Germinal center (tissue), 1 donor: ENCODE measurements around the gene PHF2.

Source experiments
- DNase-seq: peaks from one replicate; pipeline ENCODE4 v3.0.0; 2012; ENCODE audit warnings: mixed read lengths, low spot score

Gene PHF2

DNA sequence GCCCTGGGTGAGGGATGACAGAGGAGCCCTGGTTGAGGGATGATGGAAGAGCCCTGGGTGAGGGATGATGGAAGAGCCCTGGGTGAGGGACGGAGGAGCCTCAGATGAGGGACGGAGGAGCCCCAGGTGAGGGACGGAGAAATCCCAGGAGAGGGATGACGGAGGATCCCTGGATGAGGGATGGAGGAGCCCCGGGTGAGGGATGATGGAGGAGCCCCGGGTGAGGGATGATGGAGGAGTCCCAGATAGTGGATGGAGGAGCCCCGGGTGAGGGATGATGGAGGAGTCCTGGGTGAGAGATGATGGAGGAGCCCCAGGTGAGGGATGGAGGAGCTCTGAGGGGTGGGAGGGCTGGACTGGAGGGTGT is 10.9 kb downstream of the PHF2 start:
- no peak for DNase-seq

GRCh38 chr9:93587651-93588347 is 11.4 kb downstream of the PHF2 start:
- DNase-seq = no peak

DNA sequence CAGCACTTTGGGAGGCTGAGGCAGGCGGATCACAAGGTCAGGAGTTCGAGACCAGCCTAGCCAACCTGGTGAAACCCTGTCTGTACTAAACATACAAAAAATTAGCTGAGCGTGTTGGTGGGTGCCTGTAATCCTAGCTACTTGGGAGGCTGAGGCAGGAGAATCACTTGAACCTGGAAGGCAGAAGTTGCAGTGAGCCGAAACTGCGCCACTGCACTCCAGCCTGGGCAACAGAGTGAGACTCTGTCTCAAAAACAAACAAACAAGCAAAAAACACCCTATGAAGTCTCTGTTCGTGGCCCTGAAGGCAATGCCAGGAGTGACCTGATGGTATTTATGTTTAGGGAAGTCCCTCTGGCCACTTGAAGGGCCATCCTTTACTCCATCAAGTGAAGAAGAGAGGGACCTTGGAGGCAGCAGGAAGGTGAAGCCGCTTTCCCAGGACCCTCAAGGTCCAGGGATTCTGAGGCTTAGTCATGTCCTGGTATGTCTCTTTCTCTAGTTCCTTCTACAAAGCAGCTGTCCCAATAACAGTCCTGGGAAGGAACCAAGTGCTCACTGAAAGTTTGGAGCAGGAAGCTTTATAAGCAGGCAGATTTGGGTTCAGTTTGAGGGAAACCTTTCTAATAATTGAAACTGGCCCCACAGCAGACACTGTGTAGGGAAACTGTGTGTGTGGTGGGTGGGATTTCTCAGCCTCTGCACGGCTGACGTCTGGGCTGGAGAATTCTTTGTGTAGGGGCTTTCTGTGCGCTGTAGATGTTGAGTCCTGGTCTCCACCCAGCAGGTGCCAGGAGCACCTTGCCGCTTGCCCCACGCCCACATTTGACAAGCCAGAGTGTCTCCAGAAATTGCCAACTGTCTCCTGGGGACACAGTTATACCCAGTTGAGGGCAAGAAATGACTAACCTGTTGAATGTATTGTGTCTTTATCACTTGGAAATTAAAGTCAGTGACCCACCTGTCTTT is 12.5 kb downstream of the PHF2 start:
- no peak for DNase-seq

DNA sequence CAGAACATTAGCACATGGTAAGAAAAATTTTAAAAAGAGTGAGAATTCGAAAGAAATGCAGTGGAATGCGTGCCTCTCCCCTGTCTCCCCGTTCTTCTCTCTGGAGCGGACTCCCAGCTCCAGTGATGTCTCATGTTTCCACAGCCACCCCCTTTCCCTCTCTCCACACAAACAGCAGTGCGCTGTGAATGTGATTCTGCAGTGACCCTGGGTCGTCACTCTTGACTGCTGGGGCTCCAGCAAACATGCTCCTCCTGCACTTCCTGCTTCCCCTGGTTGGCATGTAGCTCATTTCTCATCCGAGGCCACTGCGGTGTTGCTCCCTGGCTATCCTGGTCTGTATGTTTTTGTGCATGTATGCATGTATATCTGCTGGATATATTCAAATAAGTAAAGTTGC is 13.3 kb downstream of the PHF2 start:
- no peak for DNase-seq

- DNase-seq = no peak
Observed at GRCh38 chr9:93590609-93591234, 14.3 kb downstream of the PHF2 start.

- no peak for DNase-seq
Observed at GRCh38 chr9:93591301-93592007, 15.1 kb downstream of the PHF2 start.

- DNase-seq = no peak
Observed at GRCh38 chr9:93592008-93592642, 15.7 kb downstream of the PHF2 start.

DNA sequence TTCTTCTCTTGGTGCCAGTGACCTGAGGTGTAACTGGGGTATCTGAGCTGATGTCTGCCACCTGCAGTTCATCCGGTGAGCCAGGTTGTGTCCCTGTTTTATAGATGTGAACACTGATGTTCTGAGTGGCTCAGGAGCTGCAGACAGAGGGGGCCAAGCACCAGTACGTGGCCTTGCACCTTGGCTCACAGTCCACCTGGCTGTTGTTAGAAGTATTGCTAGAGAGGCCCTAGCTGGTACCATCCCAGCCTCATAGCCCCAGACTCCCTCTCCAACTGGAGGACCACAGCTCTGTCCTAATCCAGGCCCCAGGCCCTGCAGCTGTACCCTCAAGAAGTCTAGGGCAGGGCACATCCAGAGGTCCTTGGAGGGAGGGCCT is 16.2 kb downstream of the PHF2 start:
- no peak for DNase-seq

- no peak for DNase-seq
Observed at GRCh38 chr9:93593144-93593658, 16.8 kb downstream of the PHF2 start.

GRCh38 chr9:93594041-93594756 is 17.8 kb downstream of the PHF2 start:
- DNase-seq = no peak

DNA sequence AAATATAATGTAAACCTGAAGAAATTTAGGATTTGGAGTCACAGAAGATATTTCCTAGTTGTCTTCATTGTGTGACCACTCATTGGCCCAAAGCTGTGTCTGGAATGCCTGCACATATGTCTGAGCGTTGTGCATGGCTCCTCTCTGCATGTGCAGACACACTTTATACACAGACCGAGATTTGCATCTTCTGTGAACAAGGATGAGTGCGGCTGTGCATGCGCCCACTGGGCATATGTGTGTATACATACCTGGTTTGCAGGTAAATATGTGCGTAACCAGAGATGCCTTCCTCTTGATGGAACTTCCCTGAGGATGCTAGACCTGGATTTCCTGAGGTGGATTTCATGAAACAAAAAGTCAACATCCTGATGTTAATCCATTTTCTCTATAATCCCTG is 19.1 kb downstream of the PHF2 start:
- no peak for DNase-seq

- no peak for DNase-seq
Observed at GRCh38 chr9:93595861-93596365, 19.5 kb downstream of the PHF2 start.

DNA sequence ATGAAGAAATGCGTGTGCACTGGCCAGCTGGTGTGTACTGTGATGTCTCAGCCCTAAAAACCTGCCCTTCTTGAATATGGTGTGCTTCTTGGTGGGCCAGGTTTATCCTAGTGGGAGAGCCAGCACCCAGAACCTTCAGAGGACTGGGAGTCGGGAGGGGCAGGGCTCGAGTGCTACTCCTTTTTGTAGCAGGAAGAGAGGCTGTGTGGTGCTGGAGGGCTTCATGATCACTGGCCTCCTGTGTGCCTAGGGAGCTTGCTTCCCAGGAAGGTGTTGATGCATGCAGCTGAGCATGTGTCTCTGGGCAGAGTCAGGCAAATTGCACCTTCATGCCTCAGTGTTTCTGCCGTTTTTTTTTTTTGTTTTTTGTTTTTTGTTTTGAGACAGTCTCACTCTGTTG is 20.0 kb downstream of the PHF2 start:
- DNase-seq = no peak

DNA sequence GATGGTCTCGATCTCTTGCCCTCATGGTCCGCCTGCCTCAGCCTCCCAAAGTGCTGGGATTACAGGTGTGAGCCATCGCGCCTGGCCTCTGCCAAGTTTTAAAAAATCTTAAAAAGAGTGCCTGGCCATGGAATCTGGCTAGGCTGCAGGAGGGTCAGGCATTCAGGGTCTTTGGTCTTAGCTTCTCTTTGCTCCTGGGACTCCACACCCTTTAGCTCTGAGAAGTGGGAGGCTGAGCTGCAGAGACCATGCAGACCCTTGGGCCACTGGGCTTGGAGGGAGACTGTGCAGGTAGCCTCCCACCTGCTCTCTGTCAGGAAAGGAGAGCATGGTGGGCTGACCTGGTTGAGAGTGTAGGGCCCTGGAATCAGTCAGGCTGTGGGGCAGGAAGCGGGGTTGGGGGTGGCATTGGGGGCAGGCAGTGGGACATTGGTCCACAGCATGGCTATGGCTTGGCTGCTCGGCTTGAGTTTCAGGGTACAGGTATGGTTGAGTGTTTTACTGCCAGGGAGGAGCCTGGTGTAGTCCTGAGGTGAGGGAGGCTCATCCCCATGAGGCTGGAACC is 20.8 kb downstream of the PHF2 start:
- DNase-seq = no peak

DNA sequence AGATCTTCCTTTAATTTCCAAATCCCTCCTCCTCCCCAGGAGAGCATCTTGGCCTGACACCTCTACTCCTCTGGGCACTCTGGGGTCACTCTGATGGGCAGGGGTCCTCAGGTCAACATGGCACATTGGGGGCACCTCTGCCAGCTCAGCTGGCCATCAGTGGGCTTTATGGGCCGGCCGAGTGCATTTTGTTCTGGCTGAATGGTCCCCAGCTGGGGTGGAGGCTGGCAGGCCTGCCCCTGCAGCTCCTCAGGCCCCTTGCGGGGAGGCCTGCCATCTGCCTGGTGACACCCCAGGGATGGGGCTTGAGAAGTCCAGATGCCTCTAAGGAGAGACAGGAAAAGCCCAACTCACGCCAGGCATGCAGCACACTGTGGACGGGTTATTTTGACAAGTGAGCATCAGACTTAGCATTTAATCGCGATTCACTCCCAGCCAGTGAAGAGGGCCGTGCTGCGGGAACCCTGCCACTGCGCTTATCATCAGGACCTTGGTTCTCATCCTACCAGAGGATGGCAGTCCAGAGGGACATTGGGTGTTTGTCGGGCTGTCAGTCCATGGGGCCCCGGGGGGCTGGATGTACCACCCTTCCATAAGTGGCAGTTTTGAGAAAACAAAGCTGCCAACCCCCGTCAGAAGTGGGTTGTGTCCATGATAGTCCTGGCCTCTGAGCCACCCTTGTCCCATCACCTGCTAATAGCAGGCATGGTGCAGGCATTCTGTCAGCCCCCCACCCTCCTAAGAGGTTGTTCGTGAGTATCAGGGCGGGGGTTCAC is 21.7 kb downstream of the PHF2 start:
- no peak for DNase-seq

DNA sequence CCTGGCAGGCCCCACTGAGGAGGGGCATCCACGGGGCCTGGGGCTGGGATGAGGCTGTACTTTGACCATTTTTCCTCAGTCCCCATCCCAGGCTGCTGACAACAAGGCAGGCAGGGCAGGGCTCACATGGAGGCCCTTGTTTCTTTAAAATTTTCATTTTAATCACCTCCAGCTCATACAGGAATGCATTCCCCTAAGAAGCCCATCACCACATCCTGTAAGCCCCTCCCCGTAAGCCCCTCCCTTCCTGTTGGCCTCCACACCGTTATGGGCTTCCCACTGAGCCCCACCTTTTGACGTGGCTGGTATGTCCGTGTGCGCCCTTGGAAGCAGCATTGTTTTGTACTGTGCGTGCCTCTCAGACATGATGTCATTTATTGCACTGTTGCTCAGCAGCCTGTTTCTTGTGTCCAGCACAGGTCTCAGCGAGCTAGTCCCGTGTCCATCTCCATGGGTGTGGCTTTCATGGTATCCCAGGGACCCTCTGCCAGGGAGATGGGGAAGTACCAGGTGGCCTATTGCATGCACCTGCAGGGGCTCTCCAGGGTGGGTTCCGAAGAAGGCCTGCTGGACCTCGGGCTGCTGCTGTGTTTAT is 22.4 kb downstream of the PHF2 start:
- no peak for DNase-seq

DNA sequence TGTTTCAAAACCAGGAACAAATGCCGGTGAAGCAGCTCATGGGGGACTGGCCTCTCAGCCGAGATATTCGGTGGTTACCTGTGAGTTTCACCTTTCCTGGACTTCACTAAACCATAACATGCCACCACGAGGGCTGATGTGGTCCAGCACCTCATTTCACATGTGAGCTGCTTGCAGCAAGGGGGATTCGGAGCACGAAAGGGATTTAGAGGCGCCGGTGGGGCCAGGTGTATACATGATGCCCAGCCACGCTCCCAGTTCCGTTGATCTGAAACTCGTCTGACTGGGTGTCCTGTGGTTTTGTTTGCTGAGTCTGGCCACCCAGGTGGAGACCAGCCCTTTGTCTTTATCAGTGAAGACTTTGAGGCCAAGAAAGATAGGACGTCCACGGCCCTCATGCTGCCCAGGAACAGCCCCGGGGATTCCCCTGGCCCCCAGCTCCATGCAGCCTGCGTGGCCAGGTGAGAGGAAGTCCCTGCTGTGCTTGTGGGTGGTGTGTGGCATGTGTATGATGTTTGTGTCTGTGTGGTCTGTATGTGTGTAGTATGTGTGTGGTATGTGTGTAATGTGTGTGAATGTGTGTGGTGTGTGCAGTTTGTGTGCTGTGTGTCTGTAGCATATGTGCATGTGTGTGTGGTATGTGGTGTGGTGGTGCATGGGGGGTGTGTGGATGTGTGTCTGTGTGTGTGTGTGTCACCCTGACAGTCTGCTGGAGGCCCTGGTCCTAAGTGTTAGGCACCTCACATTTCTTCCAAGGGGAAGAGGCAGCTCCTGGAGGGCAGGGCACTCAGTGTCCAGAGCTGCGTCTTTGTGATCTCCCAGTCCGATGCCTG is 23.4 kb downstream of the PHF2 start:
- DNase-seq = no peak

- DNase-seq = no peak
Observed at GRCh38 chr9:93600504-93600903, 24.1 kb downstream of the PHF2 start.
